SK-N-SH (cell line): ENCODE measurements around the gene SETBP1. TPM values are rescaled to one million over a fixed set of nuclear protein-coding genes. Genes with fewer than 3 reads are reported as not detected.

Source experiments
- CTCF ChIA-PET: fragments of 300-600, 350-600 bp; formaldehyde crosslinking; extraction: SDS; loops from one replicate; lab custom pipeline; 2021; lab: Yijun Ruan, JAX
- POLR2A ChIA-PET: fragments of 350-600 bp; sonication (Branson Sonifier 250); formaldehyde crosslinking; extraction: SDS; loops from one replicate; lab custom pipeline; 2020; ENCODE audit warnings: antibody characterized with exemption, inconsistent platforms; lab: Yijun Ruan, JAX
- DNase-seq: peaks from one replicate; pipeline ENCODE4 v3.0.0; 2012
- H2AFZ ChIP-seq: fragments of 200-600 bp; sonication (generic); 2 replicates; pipeline ENCODE4 v1.8.1; 2016; ENCODE audit warnings: antibody characterized with exemption, mild to moderate bottlenecking, low read depth
- H3F3A ChIP-seq: fragments of 200-600 bp; sonication (generic); replicated peaks from 2 replicates; pipeline ENCODE3; 2016; ENCODE audit warnings: antibody characterized with exemption, mild to moderate bottlenecking; ENCODE audit not compliant: insufficient read depth
- H3K27ac ChIP-seq, 2 experiments: fragments of 200-500 bp in 1 of 2; fragments of 200-600 bp in 1 of 2; sonication (Bioruptor generic) in 1 of 2; sonication (generic), shearing (Covaris generic) in 1 of 2; 2 replicates each; pipeline versions ENCODE4 v1.5.1 to v1.6.1; 2014 to 2016; ENCODE audit warnings: low read depth in 2 of 2, inconsistent platforms in 1 of 2, low read length in 1 of 2, mild to moderate bottlenecking in 1 of 2, mixed read lengths in 1 of 2
- H3K27me3 ChIP-seq: fragments of 200-600 bp; sonication (generic), shearing (Covaris generic); 2 replicates; pipeline ENCODE4 v1.6.1; 2016; ENCODE audit warnings: mixed run types; ENCODE audit not compliant: insufficient read depth
- H3K36me3 ChIP-seq, 2 experiments: fragments of 200-500 bp in 1 of 2; fragments of 200-600 bp in 1 of 2; sonication (Bioruptor generic) in 1 of 2; sonication (generic) in 1 of 2; replicated peaks in 1 of 2; 2 replicates each; pipeline versions ENCODE3 to v1.5.1; 2014 to 2016; ENCODE audit warnings: low read length in 1 of 2, mild to moderate bottlenecking in 1 of 2; ENCODE audit not compliant: insufficient read depth in 2 of 2, control insufficient read depth in 1 of 2
- H3K4me1 ChIP-seq, 2 experiments: fragments of 200-500 bp in 1 of 2; fragments of 200-600 bp in 1 of 2; sonication (Bioruptor generic) in 1 of 2; sonication (generic), shearing (Covaris generic) in 1 of 2; 2 replicates each; pipeline versions ENCODE4 v1.5.1 to v1.6.1; 2014 to 2016; ENCODE audit warnings: low read depth in 1 of 2, low read length in 1 of 2, mixed run types in 1 of 2; ENCODE audit not compliant: insufficient read depth in 2 of 2, control insufficient read depth in 1 of 2
- H3K4me2 ChIP-seq: fragments of 200-600 bp; sonication (generic), shearing (Covaris generic); 2 replicates; pipeline ENCODE4 v1.6.1; 2017; ENCODE audit warnings: mixed run types
- H3K4me3 ChIP-seq, 2 experiments: fragments of 200-500 bp in 1 of 2; fragments of 200-600 bp in 1 of 2; sonication (Bioruptor generic) in 1 of 2; sonication (generic), shearing (Covaris generic) in 1 of 2; 2 replicates each; pipeline versions ENCODE4 v1.5.1 to v1.8.1; 2014 to 2016; ENCODE audit warnings: low read depth in 2 of 2, inconsistent platforms in 1 of 2, low read length in 1 of 2, mild to moderate bottlenecking in 1 of 2, mixed read lengths in 1 of 2, moderate library complexity in 1 of 2
- H3K79me2 ChIP-seq: fragments of 200-600 bp; sonication (generic); 2 replicates; pipeline ENCODE4 v1.8.1; 2017; ENCODE audit warnings: mild to moderate bottlenecking; ENCODE audit not compliant: insufficient read depth
- H3K9ac ChIP-seq: fragments of 200-600 bp; sonication (generic); 2 replicates; pipeline ENCODE4 v1.6.1; 2017; ENCODE audit warnings: mixed run types
- H3K9me2 ChIP-seq: fragments of 200-600 bp; sonication (generic); 2 replicates; pipeline ENCODE4 v1.6.1; 2017; ENCODE audit warnings: mixed run types
- H3K9me3 ChIP-seq: fragments of 200-600 bp; sonication (generic); 2 replicates; pipeline ENCODE4 v1.6.1; 2017; ENCODE audit warnings: mixed run types, mild to moderate bottlenecking, moderate library complexity
- H4K20me1 ChIP-seq: fragments of 200-600 bp; sonication (generic); 2 replicates; pipeline ENCODE4 v1.6.1; 2017; ENCODE audit warnings: mild to moderate bottlenecking, mixed run types; ENCODE audit not compliant: insufficient read depth
- ELF1 ChIP-seq: IDR thresholded peaks from 2 replicates; pipeline ENCODE4 v1.4.0; 2012
- EP300 ChIP-seq, 2 experiments: IDR thresholded peaks; 2 replicates each; pipeline versions ENCODE4 v1.4.0 to v1.6.1; 2012; ENCODE audit warnings: borderline replicate concordance in 1 of 2, low read depth in 1 of 2, low read length in 1 of 2
- FOSL2 ChIP-seq: IDR thresholded peaks from 2 replicates; pipeline ENCODE4 v1.4.0; 2012; ENCODE audit warnings: low read depth, mild to moderate bottlenecking, moderate library complexity, borderline replicate concordance
- GATA2 ChIP-seq: sonication (generic); formaldehyde crosslinking; IDR thresholded peaks from 2 replicates; pipeline ENCODE4 v1.5.0; 2020; ENCODE audit warnings: mild to moderate bottlenecking, missing genetic modification reagents
- JUND ChIP-seq: IDR thresholded peaks from 2 replicates; pipeline ENCODE4 v1.4.0; 2012
- RCOR1 ChIP-seq: fragments of 150-350 bp; IDR thresholded peaks from 2 replicates; pipeline ENCODE4 v1.6.1; 2017; ENCODE audit warnings: antibody characterized with exemption, low read length
- REST ChIP-seq: IDR thresholded peaks from 2 replicates; pipeline ENCODE4 v1.6.1; 2012; ENCODE audit warnings: mild to moderate bottlenecking, low read depth, low read length, moderate library complexity
- RFX5 ChIP-seq: IDR thresholded peaks from 2 replicates; pipeline ENCODE4 v1.6.1; 2012; ENCODE audit warnings: mild to moderate bottlenecking, improper control_type of control experiment, low read length
- RXRA ChIP-seq: IDR thresholded peaks from 2 replicates; pipeline ENCODE4 v1.4.0; 2012; ENCODE audit warnings: low read depth, mild to moderate bottlenecking, borderline replicate concordance
- SIN3A ChIP-seq: IDR thresholded peaks from 2 replicates; pipeline ENCODE4 v1.6.1; 2012; ENCODE audit warnings: low read depth, mild to moderate bottlenecking, low read length, moderate library complexity, borderline replicate concordance
- TCF12 ChIP-seq: IDR thresholded peaks from 2 replicates; pipeline ENCODE4 v1.4.0; 2012
- TEAD4 ChIP-seq: IDR thresholded peaks from 2 replicates; pipeline ENCODE4 v1.4.0; 2012; ENCODE audit warnings: mild to moderate bottlenecking, borderline replicate concordance; ENCODE audit not compliant: insufficient read depth
- USF1 ChIP-seq: IDR thresholded peaks from 2 replicates; pipeline ENCODE4 v1.4.0; 2012; ENCODE audit warnings: low read depth, borderline replicate concordance
- USF2 ChIP-seq: fragments of 150-350 bp; IDR thresholded peaks from 2 replicates; pipeline ENCODE4 v1.6.1; 2017; ENCODE audit warnings: antibody characterized with exemption, low read length, low read depth, borderline replicate concordance
- YY1 ChIP-seq: IDR thresholded peaks from 2 replicates; pipeline ENCODE4 v1.4.0; 2012; ENCODE audit warnings: low read depth, mild to moderate bottlenecking
- WGBS: methylation state at CpG from one replicate; pipeline ENCODE4 v1.1.6; 2017; ENCODE audit warnings: low lambda C conversion rate; 5-methylcytosine and 5-hydroxymethylcytosine counted together
- polyA plus RNA-seq, 3 experiments: library from polyadenylated mRNA; depleted of rRNA; stranded (reverse); fragments of >200 nt; gene quantifications; 2 replicates each; pipeline ENCODE4 v1.2.3, GENCODE V29; 2012
- TF ChIP-seq, protein P1 (sequence below): IDR thresholded peaks from 2 replicates; pipeline ENCODE4 v1.4.0; 2012; ENCODE audit warnings: low read depth
- TF ChIP-seq, protein P2 (sequence below): fragments of 150-350 bp; IDR thresholded peaks from 2 replicates; pipeline ENCODE4 v1.6.1; 2016; ENCODE audit warnings: mild to moderate bottlenecking, low read depth, low read length

The SETBP1 gene
- polyA plus RNA-seq, 1 of the 3 experiments (the other 2 are of a cell fraction), result 3.0 TPM

- 95% methylated on average over 5 of the region's 5 CpGs for WGBS
- Histone ChIP-seq H3K36me3 (no peaks in the 10 kb centered on the region), H3F3A (peaks cover 25% of the 10 kb centered on the region), H3K4me1 (peaks cover 39% of the 10 kb centered on the region in 2 experiments), H3K9ac (peak overlapping the region; percentile 24; the same call in 1 of the 2 replicates), H3K9me2 (no peaks in the 10 kb centered on the region), H3K27ac (peak overlapping the region; percentile 67 to 84), H3K9me3 (no peaks in the 10 kb centered on the region), H3K79me2 (peaks cover 12% of the 10 kb centered on the region; the same call in 1 of the 2 replicates), H3K4me2 (peak overlapping the region; percentile 65), H4K20me1 (no peaks in the 10 kb centered on the region), H3K27me3 (no peaks in the 10 kb centered on the region), H3K4me3 (no peak overlapping the region), H2AFZ (no peak overlapping the region)
- ChIA-PET CTCF (interaction anchor here (1.2 kb wide), 1 partner anchor 653 kb away, joined by 5 read pairs; no protein-coding TSS in a partner anchor), POLR2A (no interaction called here)
- no peak for DNase-seq
- TF ChIP-seq TCF12, result no peak
- TF ChIP-seq RCOR1, result no peak
- TF ChIP-seq SIN3A, result no peak
- TF ChIP-seq YY1, result no peak
- TF ChIP-seq EP300 (IDR thresholded peaks at IDR 0.05; ENCODE audit: borderline replicate concordance in 1 of 2, low read depth in 1 of 2, low read length in 1 of 2), result no peak
- TF ChIP-seq FOSL2, result no peak
- no peak for TF ChIP-seq ELF1
- no peak for TF ChIP-seq REST
- TF ChIP-seq USF1, result no peak
Measured at GRCh38 chr18:44732599-44732998, 51.9 kb downstream of the SETBP1 start.

DNA sequence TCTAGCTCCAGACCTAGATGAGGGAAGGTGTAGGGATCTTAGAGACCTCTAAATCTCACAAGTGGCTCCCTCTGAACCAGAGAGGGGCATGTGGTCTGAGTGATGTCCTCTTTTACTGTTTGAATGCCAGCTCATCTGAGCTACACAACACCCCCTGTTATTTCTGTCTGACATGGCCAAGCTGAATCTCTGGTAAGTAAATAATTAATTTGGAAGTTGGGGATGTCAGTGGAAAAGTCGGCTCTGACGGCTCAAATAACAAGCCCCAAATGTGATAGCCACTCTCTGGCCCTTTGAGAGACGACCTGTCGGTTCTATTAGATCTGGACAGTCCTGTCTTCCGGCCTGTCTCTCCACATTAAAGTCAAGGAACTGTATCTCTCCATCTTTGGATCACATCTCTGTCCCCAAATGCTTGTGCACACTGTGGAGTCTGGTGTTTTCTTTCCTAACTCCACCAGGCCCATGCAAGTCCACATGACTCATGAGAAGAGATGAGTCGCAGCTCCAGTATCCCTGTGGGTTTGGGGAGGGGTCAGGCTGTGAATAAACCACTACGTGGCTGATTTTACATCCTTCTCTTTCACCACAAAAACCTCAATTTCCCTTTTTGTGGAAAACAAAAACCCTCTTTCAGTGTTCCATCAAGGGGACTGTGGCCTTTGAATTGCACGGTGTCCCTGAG lies 52.5 kb downstream of the SETBP1 start:
- Histone ChIP-seq H3K79me2 (peaks cover 9% of the 10 kb centered on the region; the same call in 1 of the 2 replicates), H3K9ac (peak overlapping the region; percentile 24; the same call in 1 of the 2 replicates), H3K4me1 (peaks cover 39% of the 10 kb centered on the region in 2 experiments), H3F3A (peaks cover 25% of the 10 kb centered on the region), H2AFZ (peak overlapping the region; percentile 65; the same call in 1 of the 2 replicates), H3K9me2 (no peaks in the 10 kb centered on the region), H3K27me3 (no peaks in the 10 kb centered on the region), H3K9me3 (no peaks in the 10 kb centered on the region), H3K4me3 (no peak overlapping the region), H4K20me1 (no peaks in the 10 kb centered on the region), H3K4me2 (peak overlapping the region; percentile 65), H3K36me3 (no peaks in the 10 kb centered on the region), H3K27ac (peak overlapping the region; percentile 67 to 84)
- no peak for DNase-seq
- POLR2A ChIA-PET, result no interaction called here
- 9% methylated on average over 8 of the region's 8 CpGs for WGBS
- CTCF ChIA-PET, result interaction anchor here (0.5 to 1.2 kb wide), 2 partner anchors 182 to 652 kb away, joined by 5 to 6 read pairs; no protein-coding TSS in a partner anchor
- TF ChIP-seq USF1 (peak; percentile 33; the same call in 1 of the 2 replicates), RFX5 (no peak), EP300 (IDR thresholded peaks at IDR 0.05; ENCODE audit: borderline replicate concordance in 1 of 2, low read depth in 1 of 2, low read length in 1 of 2) (peak in 1 of 2 experiments; percentile 95; a peak in 2 of 4 replicates), JUND (peak; percentile 95), GATA2 (CRISPR knock-in tag) (no peak), RXRA (peak; percentile 79; the same call in 1 of the 2 replicates), USF2 (no peak), TCF12 (peak; percentile 95), TEAD4 (peak; percentile 82), FOSL2 (peak; percentile 95)
- TF ChIP-seq, protein P1, sequence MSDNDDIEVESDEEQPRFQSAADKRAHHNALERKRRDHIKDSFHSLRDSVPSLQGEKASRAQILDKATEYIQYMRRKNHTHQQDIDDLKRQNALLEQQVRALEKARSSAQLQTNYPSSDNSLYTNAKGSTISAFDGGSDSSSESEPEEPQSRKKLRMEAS, result peak; percentile 70; the same call in 1 of the 2 replicates
- TF ChIP-seq, protein P2, sequence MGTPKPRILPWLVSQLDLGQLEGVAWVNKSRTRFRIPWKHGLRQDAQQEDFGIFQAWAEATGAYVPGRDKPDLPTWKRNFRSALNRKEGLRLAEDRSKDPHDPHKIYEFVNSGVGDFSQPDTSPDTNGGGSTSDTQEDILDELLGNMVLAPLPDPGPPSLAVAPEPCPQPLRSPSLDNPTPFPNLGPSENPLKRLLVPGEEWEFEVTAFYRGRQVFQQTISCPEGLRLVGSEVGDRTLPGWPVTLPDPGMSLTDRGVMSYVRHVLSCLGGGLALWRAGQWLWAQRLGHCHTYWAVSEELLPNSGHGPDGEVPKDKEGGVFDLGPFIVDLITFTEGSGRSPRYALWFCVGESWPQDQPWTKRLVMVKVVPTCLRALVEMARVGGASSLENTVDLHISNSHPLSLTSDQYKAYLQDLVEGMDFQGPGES, result no peak
